Right ventricle myocardium superior (tissue), 1 donor: ENCODE data around the gene CCL27. TPM values are rescaled to one million over a fixed set of nuclear protein-coding genes. Genes with fewer than 3 reads are reported as not detected.

Experiments
- ATAC-seq: fragments of 200-7000 bp; cut with Tn5 transposase; one replicate; pipeline ENCODE4 v1.9.1; 2020; ENCODE audit warnings: mild to moderate bottlenecking; ENCODE audit not compliant: poor library complexity
- DNase-seq: peaks from one replicate; pipeline ENCODE4 v3.0.0-alpha.2; 2020
- intact Hi-C: fragments of 100-400 bp; cut with DNase I; formaldehyde crosslinking; loops from one replicate; pipeline ENCODE4 v1.11.2; 2022
- long read RNA-seq: library from polyadenylated mRNA; unstranded; transcript quantifications from one replicate; pipeline ENCODE4 v2.0.0, GENCODE V29; 2021
- total RNA-seq: library from RNA; stranded (reverse); fragmentation: NEBNext Ultra II Directional; extraction: Animal tissue kit (Norgen Biotek cat#: 25700); gene quantifications from one replicate; pipeline ENCODE4 v1.2.1, GENCODE V29; 2021
- donor health status: DM: no; HTN: yes; CAD: no; lungs with severe emphysema.

CCL27 gene, protein sequence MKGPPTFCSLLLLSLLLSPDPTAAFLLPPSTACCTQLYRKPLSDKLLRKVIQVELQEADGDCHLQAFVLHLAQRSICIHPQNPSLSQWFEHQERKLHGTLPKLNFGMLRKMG
- not detected for total RNA-seq
- long read RNA-seq: 0 reads

DNA sequence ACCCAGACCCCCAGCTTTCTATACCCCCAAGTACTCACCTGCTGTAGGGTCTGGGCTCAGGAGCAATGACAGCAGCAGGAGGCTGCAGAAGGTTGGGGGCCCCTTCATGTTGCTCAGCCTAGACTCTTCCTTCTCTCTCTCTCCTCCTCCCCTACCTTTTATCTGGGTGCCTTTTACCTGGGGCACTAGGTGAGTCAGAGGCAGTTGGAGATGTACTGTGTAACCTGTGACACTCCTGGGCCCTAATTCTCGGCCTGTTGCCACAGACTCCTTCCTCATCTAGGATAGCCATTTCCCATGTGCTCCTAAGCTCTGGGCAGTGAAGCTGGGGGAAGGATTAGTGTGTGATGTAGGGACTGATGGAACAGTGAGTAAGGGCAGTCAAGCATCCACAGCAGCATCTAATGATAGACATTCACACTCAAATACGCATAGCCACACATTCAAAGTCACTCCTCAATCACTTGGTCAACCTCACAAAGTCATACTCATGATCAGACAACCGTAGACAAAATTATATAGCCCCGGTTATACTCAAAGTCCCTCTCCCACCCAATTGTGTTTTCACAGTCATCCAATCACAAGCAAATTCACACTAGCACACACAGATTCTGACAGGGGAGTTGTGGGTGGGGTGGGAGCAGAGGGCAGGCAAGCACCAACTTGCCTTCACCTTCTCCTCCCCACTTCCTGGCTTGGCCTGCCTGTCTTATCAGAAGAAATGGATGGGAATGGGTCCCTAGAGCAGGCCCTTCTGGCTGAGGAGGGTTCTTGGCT lies at the start of gene CCL27:
Gene CCL27 (minus strand): TSS at position 132 of the 777 bp plus-strand sequence. CDS start 24 bp downstream, at position 108.
- DNase-seq: no peak
- no peak for ATAC-seq
- intact Hi-C loops: no loop called here

GRCh38 chr9:34712140-34712539 lies 49.7 kb upstream of the CCL27 start:
- no peak for DNase-seq
- intact Hi-C loops: no loop called here
- no peak for ATAC-seq

- ATAC-seq: peak; percentile 93
- DNase-seq: peak; percentile 81
- intact Hi-C loops: no loop called here
Measured at GRCh38 chr9:34710023-34710422, 47.6 kb upstream of the CCL27 start, which contains the start of gene CCL21. Gene CCL21 (minus strand): TSS chr9:34710136. CDS start chr9:34710066, 70 bp downstream.

- ATAC-seq: peak; percentile 16
- intact Hi-C loops: loop anchor here (10.0 kb wide), 1 partner anchor 95 kb away; the partner anchor contains the start of gene RPP25L
- DNase-seq: no peak
Measured at GRCh38 chr9:34709196-34709978, 46.9 kb upstream of the CCL27 start.

DNA sequence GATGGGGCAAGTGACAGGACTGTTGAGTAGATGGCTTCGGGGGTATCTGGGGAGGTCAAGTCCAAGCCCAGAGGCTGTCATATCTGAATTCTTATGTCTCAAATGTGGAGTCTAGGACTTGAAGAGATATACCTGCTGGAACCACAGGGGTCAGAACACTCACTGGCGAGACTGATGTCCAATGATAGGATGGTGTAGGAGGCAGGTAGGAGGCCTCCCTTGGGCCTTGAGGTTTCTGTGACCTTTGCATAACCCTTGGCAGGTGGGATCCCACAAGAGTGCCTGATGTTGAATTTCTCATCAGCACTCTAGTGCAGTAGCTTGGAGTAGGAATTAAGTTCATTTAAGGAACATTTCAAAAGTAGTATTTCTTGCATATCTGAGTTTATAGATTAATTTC lies 44.7 kb upstream of the CCL27 start:
- intact Hi-C loops: loop anchor here (10.0 kb wide), 1 partner anchor 92 kb away; the partner anchor contains the start of gene RPP25L
- ATAC-seq (no peak), DNase-seq (no peak)

DNA sequence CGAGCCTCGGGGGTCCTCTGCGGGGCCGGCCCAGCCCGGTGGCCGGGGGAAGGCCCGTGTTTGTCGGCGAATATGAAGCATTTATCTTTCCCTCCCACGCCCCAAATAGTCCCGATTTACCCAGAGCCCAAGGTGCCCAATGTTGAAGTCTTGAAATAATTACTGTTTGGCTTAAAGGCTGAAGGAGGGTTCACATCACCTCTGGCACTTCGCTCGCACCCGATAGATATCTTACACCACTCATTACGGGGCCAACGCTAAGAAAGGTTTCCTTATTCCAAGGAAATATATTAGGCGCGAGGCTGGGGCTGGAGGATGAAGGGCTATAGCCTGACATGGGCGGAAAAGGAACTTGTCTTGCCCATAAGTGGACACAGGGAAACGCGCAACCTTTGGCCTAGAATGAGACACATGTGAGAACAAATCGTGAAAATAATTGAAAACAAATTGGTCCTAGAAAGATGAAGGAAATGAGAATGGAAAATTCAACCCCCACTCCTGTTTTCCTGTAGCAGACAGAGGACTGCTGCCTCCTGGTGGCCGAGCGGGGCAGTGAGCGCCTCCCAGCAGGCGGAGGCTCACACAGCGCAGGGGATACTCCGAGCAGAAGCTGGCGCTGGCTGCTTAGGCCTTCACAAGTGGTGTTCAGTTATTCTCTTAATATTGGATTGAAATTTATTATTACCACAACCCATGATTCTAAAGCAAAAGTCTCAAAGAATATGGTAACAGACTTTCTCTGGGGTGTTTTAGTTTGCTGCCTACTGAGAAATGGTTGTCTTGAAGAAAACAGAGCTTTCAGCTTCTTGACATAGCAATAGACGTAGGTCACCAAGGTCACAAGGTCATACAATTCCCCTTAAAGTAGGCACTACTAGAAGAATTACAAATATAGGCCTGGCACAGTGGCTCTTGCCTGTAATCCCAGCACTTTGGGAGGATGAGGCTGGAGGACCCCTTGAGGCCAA lies 39.6 kb upstream of the CCL27 start:
- ATAC-seq (peak; percentile 95), DNase-seq (peak; percentile 93)
- intact Hi-C loops: loop anchor here (10.0 kb wide), 1 partner anchor 87 kb away; the partner anchor contains the start of gene RPP25L

- DNase-seq (peak; percentile 86), ATAC-seq (peak; percentile 97)
- intact Hi-C loops: loop anchor here (10.0 kb wide), 1 partner anchor 86 kb away; the partner anchor contains the start of gene RPP25L
Measured at GRCh38 chr9:34701023-34701768, 38.7 kb upstream of the CCL27 start.

GRCh38 chr9:34694811-34695210 lies 32.4 kb upstream of the CCL27 start:
- ATAC-seq (no peak), DNase-seq (no peak)
- intact Hi-C loops: no loop called here

DNA sequence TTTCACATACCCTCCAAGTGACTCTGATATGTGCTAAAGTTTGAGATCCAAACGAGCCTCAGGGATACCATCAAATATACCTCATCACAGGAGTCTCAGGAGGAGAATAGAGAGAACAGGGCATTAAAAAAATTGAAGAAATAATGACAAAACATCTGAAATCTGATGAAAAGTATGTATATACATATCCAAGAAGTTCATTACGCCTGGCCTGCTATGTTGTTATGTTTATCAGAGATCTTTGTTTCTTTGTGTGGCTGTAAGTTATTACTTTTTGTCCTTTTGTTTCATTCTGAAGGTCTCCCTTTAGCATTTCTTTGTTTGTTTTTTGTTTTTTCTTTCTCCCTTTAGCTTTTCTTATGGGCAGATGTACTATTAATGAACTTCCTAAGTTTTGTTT lies 31.1 kb upstream of the CCL27 start:
- DNase-seq (no peak), ATAC-seq (no peak)
- intact Hi-C loops: no loop called here

DNA sequence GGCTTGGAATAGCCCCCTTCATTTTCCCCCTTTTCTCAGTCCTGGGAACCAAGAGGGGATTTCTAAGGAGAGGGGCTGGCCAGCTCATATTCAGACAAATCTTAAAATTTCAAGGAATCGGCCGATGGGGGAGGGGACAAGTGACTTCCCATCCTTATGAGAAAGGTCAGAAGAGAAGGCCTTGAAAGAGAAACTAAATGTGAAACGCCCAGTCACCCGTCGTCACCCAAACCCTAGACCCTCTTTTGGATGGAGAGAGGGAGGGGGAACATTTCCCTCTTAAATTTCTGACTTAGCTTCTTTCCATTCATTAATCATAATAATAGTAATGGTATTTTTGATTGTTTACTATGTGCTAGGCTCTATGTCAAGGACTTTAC lies 29.5 kb upstream of the CCL27 start:
- intact Hi-C loops: no loop called here
- DNase-seq: no peak
- no peak for ATAC-seq

DNA sequence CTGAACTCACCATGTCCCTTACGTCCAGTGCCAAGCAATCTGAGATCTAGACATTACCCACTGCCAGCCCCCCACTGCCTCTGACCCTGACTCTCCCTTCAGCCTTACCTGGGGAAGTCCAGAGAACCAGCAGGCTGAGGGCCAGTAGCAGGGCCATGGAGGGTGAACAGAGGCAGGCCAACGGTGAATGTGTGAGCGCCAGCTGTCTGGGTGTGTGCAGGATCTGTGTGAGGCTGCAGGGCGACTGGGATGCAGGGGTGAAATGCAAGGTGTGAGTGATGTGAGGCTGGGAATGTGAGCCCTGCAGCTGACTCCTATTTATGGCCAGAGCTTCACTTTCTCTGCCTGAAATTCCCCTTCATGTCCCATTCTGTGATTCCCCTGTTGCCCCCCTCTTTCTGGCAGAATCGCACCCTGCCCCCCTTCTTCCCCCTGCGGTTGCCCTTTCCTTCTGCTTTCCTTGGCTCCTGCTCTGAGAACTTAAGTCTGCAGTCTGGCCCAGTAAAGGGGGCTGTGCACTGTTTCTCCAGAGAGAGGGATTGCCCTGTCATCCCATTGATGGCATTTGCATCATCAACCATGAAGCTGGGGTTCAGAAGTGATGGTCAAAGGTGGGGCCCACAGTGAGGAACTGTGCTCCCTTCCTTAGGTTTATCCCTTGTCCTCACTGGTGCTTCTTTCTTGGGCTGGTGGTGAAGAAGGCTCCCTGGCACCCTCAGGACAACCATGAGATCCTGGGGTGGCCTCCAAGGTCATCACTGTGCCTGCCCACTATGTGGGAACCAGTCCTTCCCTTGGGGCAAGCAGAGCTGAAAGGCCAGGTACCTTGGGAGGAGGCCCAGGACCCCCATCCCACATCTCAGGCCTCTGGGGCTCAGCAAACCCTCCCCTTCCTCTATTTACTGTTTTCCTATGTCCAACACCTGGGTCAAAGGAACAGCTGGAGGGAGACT lies 28.8 kb upstream of the CCL27 start, which contains the start of gene CCL19:
Gene CCL19 (minus strand): TSS at position 294 of the 953 bp plus-strand sequence. CDS start 137 bp downstream, at position 157.
- ATAC-seq (no peak), DNase-seq (no peak)
- intact Hi-C loops: no loop called here

GRCh38 chr9:34689512-34689911 lies 27.1 kb upstream of the CCL27 start:
- intact Hi-C loops: no loop called here
- ATAC-seq (no peak), DNase-seq (no peak)

- DNase-seq (no peak), ATAC-seq (no peak)
- intact Hi-C loops: no loop called here
Measured at GRCh38 chr9:34689116-34689470, 26.6 kb upstream of the CCL27 start.

DNA sequence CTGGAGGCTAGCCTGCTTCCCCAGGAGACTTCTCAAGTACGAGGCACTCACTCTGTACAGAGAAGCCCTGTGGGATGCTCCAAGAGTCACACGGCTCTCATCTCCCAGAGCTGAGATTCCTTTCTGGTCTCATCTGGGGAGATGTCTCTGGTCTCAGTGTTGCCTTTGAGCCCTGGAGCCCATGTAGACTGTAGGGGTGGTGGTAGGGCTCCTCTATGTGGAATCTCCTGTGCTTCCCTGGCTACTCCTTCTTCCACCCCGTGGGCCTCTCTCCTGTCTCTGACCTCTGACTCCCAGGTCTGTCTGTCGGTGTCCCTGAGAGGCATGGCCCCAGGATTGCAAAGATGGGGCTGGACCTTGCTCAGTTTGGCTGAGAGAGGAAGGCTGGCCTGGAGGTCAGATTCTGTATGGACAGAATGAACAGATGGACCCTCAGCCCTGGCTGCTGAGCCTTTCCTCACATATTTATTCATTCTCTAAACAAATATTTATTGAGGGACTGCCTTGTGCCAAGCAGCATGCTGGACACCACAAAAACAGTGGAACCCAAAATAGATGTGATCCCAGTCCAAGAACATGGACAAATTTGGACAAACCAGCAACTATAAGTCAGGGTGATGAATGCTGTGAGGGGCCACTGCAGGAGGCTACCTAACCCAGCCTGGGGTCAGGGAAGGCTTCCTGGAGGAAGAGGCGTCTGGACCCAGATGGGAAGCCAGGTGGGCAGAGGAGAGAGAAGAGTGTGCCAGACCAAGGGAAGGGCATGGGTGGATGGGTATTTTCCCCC lies 26.1 kb upstream of the CCL27 start:
- intact Hi-C loops: no loop called here
- ATAC-seq (no peak), DNase-seq (no peak)

DNA sequence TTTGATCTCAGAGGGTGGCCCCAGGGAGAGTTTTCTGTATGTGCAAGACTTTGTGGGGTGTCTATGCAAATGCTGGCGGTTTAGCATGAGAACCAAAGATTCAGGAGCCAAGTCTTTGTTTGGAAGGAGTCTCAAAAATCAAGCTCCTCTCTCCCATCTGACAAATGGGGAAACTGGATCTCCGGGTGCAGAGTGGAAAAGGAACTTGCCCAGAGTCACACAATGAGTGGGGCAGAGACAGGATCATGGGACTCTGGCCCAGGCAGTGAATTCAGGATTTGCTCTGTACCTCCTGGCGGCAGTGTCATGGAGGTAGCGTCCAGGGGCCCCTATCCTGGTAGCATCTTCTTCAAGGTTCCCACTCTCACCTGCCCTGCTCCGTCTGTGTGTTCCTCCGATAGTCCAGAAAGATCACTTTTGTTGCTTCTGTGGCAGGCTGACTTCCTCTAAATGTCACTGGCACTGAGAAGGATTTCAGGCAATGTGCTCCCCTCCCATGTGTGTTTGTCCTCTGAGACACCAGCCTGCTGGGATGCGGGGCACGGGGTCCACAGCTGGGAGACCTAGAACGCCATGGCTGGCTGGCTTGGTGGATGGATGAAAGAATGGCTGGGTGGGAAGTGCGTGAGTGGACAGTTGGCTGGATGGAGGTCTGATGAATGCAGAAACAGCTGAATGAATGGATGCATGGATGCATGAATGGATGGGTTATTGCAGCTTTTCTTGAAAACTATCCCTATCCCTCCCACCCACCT lies 25.0 kb upstream of the CCL27 start:
- ATAC-seq (no peak), DNase-seq (no peak)
- intact Hi-C loops: no loop called here
